NB4 (cell line): ENCODE data around the gene ELP5.

Source experiments
- DNase-seq: peaks from one replicate; pipeline ENCODE4 v3.0.0; 2010; ENCODE audit warnings: low read depth
- H3K4me3 ChIP-seq: one replicate; pipeline ENCODE4 v1.5.1; 2011; ENCODE audit warnings: mild to moderate bottlenecking, low read depth, low read length, moderate library complexity
- CTCF ChIP-seq: IDR thresholded peaks from one replicate; pipeline ENCODE4 v1.5.1; 2012; ENCODE audit warnings: low read depth, low read length
- MAX ChIP-seq: IDR thresholded peaks from 2 replicates; pipeline ENCODE4 v1.6.1; 2011; ENCODE audit warnings: low read depth, low read length
- MYC ChIP-seq: IDR thresholded peaks from 2 replicates; pipeline ENCODE4 v1.6.1; 2011; ENCODE audit warnings: low read depth, low read length
- POLR2A ChIP-seq: IDR thresholded peaks from 2 replicates; pipeline ENCODE4 v1.6.1; 2011; ENCODE audit warnings: mild to moderate bottlenecking; ENCODE audit not compliant: insufficient read length; ENCODE audit errors: extremely low read depth

ELP5 gene

DNA sequence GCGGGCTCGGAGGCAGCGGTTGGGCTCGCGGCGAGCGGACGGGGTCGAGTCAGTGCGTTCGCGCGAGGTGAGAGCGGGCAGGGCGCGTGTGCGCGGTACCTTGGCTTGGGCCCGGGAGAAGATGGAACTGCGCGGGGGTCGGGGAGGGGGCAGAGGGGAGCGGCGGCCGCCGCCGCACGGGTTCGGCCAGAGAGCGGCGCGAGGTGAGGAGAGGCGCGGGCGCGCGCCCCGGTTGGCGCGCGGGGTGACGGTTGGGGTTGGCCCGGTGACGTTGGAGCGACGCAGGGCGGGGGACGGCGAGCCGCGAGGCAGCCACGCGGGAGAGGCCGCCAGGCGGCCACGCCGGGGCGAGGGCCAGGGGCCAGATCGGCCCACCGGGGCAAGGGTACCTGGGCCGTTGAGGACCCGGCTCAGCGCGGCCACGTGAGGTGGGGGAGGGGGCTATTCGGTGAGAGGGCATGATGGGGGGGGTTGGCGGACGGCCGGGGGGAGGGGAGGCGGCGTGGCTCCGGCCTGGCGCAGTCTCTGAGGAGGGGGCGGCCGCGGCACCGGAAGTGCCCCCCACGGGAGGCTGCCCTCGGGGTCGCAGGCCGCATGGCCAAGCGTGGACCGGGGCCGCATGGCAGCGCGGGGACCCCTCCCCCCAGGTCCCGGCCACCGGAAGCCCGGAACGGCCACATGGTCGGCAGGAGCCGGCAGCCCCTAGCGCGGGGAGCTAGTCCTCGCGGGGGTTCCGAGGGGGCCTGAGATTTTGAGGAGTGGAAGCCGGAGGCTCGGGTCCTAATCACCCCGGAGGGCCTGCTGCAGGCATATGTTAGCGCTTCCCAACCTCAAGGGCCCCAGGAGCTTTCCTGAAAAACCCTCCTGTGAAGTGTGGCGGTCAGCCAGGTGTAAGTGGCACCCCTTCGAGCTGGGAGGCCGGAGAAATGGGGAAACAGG, 55.9 kb downstream of the ELP5 start:
- peak; percentile 87 for TF ChIP-seq MAX
- TF ChIP-seq CTCF, result no peak
- peak; percentile 92 for TF ChIP-seq MYC
- peak overlapping the region; percentile 99 for H3K4me3 ChIP-seq
- peak; percentile 53 for DNase-seq

- H3K4me3 ChIP-seq, result peak overlapping the region; percentile 99
- peak; percentile 14 for TF ChIP-seq POLR2A
- TF ChIP-seq MAX, result no peak
- peak; percentile 84 for DNase-seq
These were observed 56.8 kb downstream of the ELP5 start for GRCh38 chr17:7308625-7309433.
